Measurements from ENCODE around the gene TEX19.
"Not testable (repeated sequence)": the region's sequence is repeated elsewhere in the genome, so short reads cannot be mapped to it uniquely, and the experiment has no call there.

- not testable (repeated sequence) for TF ChIP-seq CTCF, POLR2A (IDR thresholded peaks at IDR 0.05)
Measured at GRCh38 chr17:82381703-82382009, 22.6 kb downstream of the TEX19 start.
